WERI-Rb-1 (cell line): ENCODE results near the gene ROR1.

ENCODE experiments used
- DNase-seq: peaks from one replicate; pipeline ENCODE4 v3.0.0-alpha.2; 2020
- H3K27ac ChIP-seq: fragments of 250-450 bp; sonication (Bioruptor Pico); 2 replicates; pipeline ENCODE4 v1.5.1; 2020; ENCODE audit warnings: mild to moderate bottlenecking, moderate library complexity
- H3K27me3 ChIP-seq: fragments of 250-450 bp; sonication (Bioruptor Pico); 2 replicates; pipeline ENCODE4 v1.5.1; 2021; ENCODE audit warnings: mild to moderate bottlenecking, low read depth, moderate library complexity; ENCODE audit not compliant: insufficient read depth, severe bottlenecking
- H3K36me3 ChIP-seq: fragments of 250-450 bp; sonication (Bioruptor Pico); 2 replicates; pipeline ENCODE4 v1.5.1; 2020; ENCODE audit warnings: mild to moderate bottlenecking, moderate library complexity
- H3K4me3 ChIP-seq: 2 replicates; pipeline ENCODE4 v1.5.1; 2011; ENCODE audit warnings: low read depth, mild to moderate bottlenecking, control low read depth, low read length
- H3K9me3 ChIP-seq: fragments of 250-450 bp; sonication (Bioruptor Pico); 2 replicates; pipeline ENCODE4 v1.5.1; 2021; ENCODE audit warnings: mild to moderate bottlenecking, moderate library complexity; ENCODE audit not compliant: severe bottlenecking
- TF ChIP-seq, protein P1 (sequence below): IDR thresholded peaks from 2 replicates; pipeline ENCODE4 v1.5.1; 2011; ENCODE audit warnings: low read depth, mild to moderate bottlenecking, control low read depth, inconsistent platforms, low read length

ROR1 gene

DNA sequence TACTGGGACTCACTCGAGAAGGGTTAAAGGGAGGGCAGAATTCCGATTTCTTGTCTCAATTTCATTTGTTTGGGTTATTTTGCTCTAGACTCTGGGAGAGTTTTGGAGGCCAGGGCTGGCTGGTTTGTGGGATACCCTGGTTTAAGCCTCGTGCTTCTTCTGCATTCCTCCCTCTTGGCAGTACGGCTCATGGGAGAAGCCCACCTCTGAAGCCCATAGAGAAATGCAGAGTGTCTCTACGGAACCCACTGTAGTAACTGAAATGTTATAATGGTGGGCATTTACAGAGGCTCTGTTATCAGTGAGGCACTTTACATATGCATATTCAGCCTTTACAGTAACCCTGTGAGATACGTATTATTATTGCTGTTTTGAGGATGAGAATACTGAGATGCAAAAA lies 43.9 kb downstream of the ROR1 start:
- H3K9me3 ChIP-seq: no peaks in the 10 kb centered on the region
- TF ChIP-seq, protein P1, sequence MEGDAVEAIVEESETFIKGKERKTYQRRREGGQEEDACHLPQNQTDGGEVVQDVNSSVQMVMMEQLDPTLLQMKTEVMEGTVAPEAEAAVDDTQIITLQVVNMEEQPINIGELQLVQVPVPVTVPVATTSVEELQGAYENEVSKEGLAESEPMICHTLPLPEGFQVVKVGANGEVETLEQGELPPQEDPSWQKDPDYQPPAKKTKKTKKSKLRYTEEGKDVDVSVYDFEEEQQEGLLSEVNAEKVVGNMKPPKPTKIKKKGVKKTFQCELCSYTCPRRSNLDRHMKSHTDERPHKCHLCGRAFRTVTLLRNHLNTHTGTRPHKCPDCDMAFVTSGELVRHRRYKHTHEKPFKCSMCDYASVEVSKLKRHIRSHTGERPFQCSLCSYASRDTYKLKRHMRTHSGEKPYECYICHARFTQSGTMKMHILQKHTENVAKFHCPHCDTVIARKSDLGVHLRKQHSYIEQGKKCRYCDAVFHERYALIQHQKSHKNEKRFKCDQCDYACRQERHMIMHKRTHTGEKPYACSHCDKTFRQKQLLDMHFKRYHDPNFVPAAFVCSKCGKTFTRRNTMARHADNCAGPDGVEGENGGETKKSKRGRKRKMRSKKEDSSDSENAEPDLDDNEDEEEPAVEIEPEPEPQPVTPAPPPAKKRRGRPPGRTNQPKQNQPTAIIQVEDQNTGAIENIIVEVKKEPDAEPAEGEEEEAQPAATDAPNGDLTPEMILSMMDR: no peak
- no peak overlapping the region for H3K4me3 ChIP-seq

DNA sequence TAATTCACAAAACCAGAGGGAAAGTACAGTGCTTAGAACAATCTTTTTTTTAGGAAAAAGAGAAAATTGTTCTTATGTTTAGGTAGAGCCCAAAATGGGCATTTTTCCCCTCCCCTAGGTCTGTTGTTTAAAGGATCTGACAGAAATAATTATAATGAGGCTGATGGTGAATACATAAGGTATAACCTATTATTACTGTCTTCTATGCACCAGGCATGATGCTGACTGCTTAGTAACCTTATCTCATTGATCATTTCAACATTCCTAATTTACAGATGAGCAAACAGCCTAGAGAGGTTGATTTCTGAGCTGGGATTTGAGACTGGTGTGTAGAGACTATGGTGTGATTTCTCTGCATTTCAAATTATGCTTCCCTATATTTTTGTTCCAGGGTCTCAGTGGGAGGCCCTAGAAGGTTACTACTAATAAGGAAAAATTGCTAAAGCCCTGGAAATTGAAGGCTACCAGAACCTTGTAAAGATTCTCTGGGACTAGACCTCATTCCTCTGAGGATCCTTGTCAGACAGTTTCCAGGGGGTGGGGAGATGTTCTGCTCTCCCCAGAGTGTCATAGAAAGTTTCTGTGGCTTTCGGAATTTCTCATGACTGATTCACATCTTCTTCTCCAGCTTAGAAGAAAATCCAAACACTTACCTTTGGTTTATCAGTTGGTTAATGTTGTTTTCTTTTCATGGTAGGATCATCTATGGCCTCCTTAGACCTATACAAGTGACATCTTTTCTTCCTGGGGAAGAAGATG lies 44.9 kb downstream of the ROR1 start:
- no peak overlapping the region for H3K4me3 ChIP-seq
- H3K9me3 ChIP-seq: no peaks in the 10 kb centered on the region
- TF ChIP-seq, protein P1: no peak
- no peak for DNase-seq
- no peaks in the 10 kb centered on the region for H3K27me3 ChIP-seq
- H3K27ac ChIP-seq: no peak overlapping the region
- H3K36me3 ChIP-seq: no peaks in the 10 kb centered on the region

More for the DNA sequence above, 43.9 kb downstream of the ROR1 start:
- no peak for DNase-seq
- no peaks in the 10 kb centered on the region for H3K36me3 ChIP-seq
- no peaks in the 10 kb centered on the region for H3K27me3 ChIP-seq
- no peak overlapping the region for H3K27ac ChIP-seq

DNA sequence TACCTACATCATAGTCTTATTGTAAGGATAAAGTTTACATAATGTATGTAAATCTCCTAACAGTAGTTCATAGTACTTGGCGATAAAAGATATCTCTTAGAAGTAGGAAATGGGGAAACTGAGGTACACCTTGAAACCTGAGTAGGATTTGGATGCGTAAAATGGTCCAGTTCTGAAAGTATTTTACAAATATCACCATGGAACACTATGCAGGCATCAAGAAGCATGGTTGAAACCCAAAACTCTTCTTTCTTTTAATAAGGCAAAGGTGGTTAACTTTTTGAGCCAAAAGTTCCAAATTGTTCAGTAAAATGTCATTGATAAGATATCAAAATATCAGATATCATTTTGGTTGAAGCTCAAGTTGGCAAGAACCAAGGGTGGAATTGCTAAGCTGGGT lies 46.0 kb downstream of the ROR1 start:
- Histone ChIP-seq H3K36me3 (no peaks in the 10 kb centered on the region), H3K27ac (no peak overlapping the region)
- DNase-seq: no peak

DNA sequence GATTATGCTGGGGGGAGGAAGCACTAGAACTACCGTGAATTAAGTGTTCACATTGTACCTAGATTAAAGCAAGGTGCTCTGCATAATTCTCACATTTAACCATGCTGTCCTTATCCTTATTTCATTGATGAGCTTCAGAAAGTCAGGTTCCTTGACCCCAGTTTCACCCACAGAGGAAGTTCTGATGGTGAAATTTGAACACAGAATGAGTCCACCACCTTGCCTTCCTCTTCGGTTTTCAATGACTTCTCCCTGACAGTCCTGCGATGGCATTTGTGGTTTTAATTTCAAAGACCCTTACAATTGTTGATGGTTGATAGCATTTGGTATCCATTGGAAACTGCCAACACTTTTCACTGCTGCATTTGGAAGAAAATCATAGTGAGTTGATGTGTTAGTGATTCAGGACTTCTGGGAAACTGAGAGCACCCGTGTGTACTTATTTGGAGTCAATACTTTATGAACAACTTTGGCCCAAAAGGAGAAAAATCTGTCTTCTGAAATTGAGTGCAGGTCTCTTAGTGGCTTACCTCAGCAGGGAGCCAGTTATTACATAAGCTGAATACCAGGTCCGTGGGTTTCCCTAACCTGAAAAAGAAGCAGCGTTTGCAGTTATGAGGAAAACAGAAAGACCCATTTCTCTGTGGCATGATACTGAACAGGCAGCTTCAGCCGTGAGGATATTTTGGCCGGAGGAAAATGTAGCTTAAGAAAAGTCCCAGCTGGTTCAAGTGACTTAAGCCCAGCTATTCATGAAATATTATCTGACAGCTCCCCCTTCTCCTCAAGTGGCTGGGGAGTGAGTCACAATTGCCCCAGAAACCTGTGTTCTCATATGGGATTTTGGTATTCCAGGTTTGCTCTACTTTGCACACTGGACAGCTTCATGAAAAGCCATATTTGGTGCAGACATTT lies 47.5 kb downstream of the ROR1 start:
- DNase-seq: peak; percentile 24
- no peaks in the 10 kb centered on the region for H3K27me3 ChIP-seq

More for the DNA sequence above, 46.0 kb downstream of the ROR1 start:
- TF ChIP-seq, protein P1: no peak
- Histone ChIP-seq H3K4me3 (no peak overlapping the region), H3K27me3 (no peaks in the 10 kb centered on the region), H3K9me3 (no peaks in the 10 kb centered on the region)

DNA sequence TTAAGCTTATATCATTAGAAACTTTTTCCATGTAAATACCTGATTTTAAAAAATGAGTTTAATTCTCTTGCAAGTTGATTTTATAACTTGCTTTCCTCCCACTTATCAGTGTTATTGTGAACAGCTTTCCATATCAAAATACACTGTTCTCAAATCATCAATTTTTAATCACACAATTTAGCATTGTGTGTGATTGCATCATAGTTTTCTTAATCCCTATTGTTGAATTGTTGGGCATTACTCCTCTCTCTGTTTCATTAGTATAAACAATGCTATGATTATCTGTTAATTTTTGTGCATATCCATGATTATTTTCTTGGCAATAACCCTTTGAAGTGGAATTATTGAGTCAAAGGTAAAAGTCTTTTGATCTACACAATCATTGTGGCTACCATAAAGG lies 48.7 kb downstream of the ROR1 start:
- DNase-seq: no peak
- Histone ChIP-seq H3K36me3 (no peaks in the 10 kb centered on the region), H3K27ac (no peak overlapping the region), H3K4me3 (no peak overlapping the region), H3K27me3 (no peaks in the 10 kb centered on the region), H3K9me3 (no peaks in the 10 kb centered on the region)
- TF ChIP-seq, protein P1: no peak

More for the DNA sequence above, 47.5 kb downstream of the ROR1 start:
- no peak overlapping the region; the same call in 1 of the 2 replicates for H3K27ac ChIP-seq
- H3K36me3 ChIP-seq: no peaks in the 10 kb centered on the region
- TF ChIP-seq, protein P1: no peak
- no peaks in the 10 kb centered on the region for H3K9me3 ChIP-seq
- H3K4me3 ChIP-seq: no peak overlapping the region
